BJ (cell line): ENCODE data around the gene HRH3. TPM values are rescaled to one million over a fixed set of nuclear protein-coding genes. Genes with fewer than 3 reads are reported as not detected.

Source experiments
- CTCF ChIA-PET: fragments of 350-600 bp; formaldehyde crosslinking; extraction: SDS; loops from one replicate; lab custom pipeline; 2021; ENCODE audit warnings: antibody characterized with exemption, inconsistent platforms; lab: Yijun Ruan, JAX
- POLR2A ChIA-PET: fragments of 300-600 bp; sonication (Branson Sonifier 250); formaldehyde crosslinking; extraction: SDS; loops from one replicate; lab custom pipeline; 2021; ENCODE audit warnings: antibody characterized with exemption; lab: Charles Lee
- DNase-seq: peaks from one replicate; pipeline ENCODE4 v3.0.0-alpha.2; 2011; ENCODE audit warnings: low read depth
- H3K27me3 ChIP-seq: 2 replicates; pipeline ENCODE4 v1.6.0; 2011; ENCODE audit warnings: low read length; ENCODE audit not compliant: control insufficient read depth, insufficient read depth
- H3K36me3 ChIP-seq: 2 replicates; pipeline ENCODE4 v1.5.1; 2011; ENCODE audit warnings: low read length; ENCODE audit not compliant: control insufficient read depth, insufficient read depth
- H3K4me3 ChIP-seq: 2 replicates; pipeline ENCODE4 v1.5.1; 2011; ENCODE audit warnings: low read depth, mild to moderate bottlenecking, control low read depth, low read length
- polyA plus RNA-seq: library from polyadenylated mRNA; depleted of rRNA; stranded (reverse); fragments of >200 nt; gene quantifications from 2 replicates; pipeline ENCODE4 v1.2.3, GENCODE V29; 2011
- TF ChIP-seq, protein P1 (sequence below): IDR thresholded peaks from 2 replicates; pipeline ENCODE4 v1.5.1; 2011; ENCODE audit warnings: low read depth, mild to moderate bottlenecking, control low read depth, inconsistent platforms, low read length, moderate library complexity; ENCODE audit not compliant: insufficient read depth

HRH3 gene
- polyA plus RNA-seq, 1 experiment = not detected

DNA sequence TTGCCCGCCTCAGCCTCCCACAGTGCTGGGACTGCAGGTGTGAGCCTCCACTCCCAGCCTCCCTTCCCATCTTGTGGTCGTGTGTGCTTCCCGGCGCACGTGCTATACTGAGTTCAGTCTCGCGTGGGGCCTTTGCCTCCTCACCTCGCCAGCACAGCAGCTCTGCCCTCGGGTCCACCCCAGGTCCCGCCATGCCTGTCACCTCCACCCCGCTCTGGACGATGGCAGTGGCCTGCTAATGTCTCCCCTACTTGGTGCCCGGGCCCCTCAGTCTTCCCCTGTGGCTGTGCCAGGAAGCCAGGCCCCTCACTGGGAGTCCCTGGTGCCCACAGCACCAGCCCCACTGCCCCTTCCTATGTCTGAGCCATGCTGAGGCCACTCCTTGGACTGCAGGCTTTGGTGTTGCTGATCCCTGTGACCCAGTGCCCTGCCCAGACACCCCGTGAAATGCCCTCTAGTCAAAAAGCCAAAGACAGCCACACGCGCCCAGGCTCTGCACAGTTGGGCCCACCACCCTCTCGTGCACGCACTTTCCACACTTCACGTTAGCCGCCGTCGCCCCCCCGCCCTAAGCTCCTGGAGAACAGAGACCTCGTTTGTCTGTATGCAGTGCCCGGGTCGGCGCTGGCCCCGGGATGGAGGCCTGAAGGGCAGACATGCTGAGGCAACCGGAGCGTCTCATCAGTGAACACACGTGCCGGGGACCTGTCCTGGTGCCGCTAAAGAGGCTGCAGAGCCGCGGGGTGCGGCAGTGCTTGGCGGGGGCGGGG is 14.3 kb downstream of the HRH3 start:
- POLR2A ChIA-PET = no interaction called here
- CTCF ChIA-PET = no interaction called here
- TF ChIP-seq, protein P1, sequence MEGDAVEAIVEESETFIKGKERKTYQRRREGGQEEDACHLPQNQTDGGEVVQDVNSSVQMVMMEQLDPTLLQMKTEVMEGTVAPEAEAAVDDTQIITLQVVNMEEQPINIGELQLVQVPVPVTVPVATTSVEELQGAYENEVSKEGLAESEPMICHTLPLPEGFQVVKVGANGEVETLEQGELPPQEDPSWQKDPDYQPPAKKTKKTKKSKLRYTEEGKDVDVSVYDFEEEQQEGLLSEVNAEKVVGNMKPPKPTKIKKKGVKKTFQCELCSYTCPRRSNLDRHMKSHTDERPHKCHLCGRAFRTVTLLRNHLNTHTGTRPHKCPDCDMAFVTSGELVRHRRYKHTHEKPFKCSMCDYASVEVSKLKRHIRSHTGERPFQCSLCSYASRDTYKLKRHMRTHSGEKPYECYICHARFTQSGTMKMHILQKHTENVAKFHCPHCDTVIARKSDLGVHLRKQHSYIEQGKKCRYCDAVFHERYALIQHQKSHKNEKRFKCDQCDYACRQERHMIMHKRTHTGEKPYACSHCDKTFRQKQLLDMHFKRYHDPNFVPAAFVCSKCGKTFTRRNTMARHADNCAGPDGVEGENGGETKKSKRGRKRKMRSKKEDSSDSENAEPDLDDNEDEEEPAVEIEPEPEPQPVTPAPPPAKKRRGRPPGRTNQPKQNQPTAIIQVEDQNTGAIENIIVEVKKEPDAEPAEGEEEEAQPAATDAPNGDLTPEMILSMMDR = no peak

DNA sequence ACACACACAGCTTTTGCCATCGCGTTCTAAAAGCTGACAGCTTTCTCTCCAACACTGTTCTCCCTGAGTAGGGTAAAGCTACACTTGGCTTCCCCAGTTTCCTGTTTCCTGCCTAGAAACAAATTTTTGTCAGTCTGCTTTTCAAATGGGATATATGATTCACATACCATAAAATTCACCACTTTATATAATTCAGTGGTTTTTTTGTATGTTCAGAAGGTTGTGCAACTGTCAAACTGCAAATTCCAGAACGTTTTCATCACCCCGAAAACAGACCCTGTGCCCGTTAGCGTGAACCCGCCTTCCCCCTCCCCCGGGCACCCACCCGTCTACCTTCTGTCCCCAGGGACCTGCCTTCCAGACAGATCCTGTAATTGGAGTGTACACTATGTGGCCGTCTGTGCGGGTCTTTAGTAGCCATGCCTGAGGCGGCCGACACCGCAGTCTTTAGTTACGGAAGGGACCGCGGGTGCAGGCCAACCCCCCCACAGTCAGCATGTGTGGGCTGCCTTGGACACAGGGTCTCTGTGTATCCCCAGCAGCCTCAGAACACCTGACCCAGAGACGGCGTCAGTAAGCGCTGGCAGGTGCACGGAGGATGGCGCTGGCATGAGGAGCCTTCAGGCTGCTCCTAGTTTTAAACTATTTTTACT is 16.6 kb downstream of the HRH3 start:
- DNase-seq = no peak
- H3K4me3 ChIP-seq = no peak overlapping the region
- H3K27me3 ChIP-seq = no peaks in the 10 kb centered on the region
- ChIA-PET POLR2A (no interaction called here), CTCF (no interaction called here)
- H3K36me3 ChIP-seq = peaks cover 18% of the 10 kb centered on the region
- TF ChIP-seq, protein P1 = no peak

More for the DNA sequence above, 14.3 kb downstream of the HRH3 start:
- no peak for DNase-seq
- peaks cover 8% of the 10 kb centered on the region for H3K36me3 ChIP-seq
- H3K27me3 ChIP-seq = no peaks in the 10 kb centered on the region
- no peak overlapping the region for H3K4me3 ChIP-seq

DNA sequence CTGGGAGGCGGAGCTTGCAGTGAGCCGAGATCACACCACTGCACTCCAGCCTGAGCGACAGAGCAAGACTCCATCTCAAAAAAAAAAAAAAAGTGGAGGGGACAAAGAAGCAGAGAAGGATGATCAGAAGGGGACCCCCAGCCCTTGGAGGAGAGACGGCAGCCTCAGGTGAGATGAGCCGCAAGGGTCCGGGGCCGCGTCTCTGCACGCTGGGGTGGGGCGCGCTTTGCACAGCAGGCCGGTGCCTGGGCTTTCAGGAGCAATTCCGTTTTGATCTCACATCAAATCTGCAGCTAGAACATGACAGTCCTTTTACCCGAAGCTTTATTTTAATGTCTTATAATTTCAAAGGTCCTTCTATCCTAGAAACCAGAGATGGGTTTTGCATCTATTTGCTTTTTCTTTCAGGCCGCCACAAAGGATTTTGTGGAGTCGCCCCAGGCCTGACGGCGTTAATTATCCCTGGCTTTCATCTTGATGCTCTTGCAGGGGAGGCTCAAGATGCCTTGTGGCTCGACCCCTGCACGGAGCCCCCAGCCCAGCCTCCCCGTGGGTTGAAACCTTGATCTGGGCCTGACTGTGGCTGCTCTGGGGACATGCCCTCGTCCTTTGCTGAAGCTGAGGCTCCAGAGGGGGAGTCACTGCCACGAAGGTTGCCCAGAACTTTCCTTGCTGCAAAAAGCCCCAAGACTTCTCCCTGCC is 17.3 kb downstream of the HRH3 start:
- no peak for DNase-seq
- TF ChIP-seq, protein P1 = no peak
- no peaks in the 10 kb centered on the region for H3K27me3 ChIP-seq
- ChIA-PET CTCF (no interaction called here), POLR2A (no interaction called here)
- H3K36me3 ChIP-seq = peaks cover 23% of the 10 kb centered on the region
- H3K4me3 ChIP-seq = no peak overlapping the region

DNA sequence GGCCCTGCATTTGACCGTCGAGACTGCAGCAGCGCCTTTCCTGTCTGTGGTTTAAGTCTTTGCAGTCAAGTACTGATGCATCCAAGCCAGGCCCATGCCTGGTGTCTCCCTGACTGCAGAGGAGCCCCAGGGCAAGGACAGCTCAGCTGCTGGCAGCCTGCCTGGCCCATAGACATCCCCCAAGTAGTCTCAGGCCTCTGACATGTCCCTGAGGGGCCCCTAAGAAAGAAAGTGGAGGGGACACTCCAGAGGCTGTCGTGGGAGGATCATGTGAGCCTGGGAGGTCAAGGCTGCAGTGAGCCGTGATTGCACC is 18.0 kb downstream of the HRH3 start:
- H3K27me3 ChIP-seq = no peaks in the 10 kb centered on the region
- ChIA-PET CTCF (no interaction called here), POLR2A (no interaction called here)
- no peak overlapping the region for H3K4me3 ChIP-seq
- TF ChIP-seq, protein P1 = no peak
- DNase-seq = no peak
- peaks cover 23% of the 10 kb centered on the region for H3K36me3 ChIP-seq
